T-helper 1 cell (primary cell): ENCODE measurements around the gene DNM1L.
A peak's percentile ranks its signal among the peaks of the same experiment; 100 is the strongest.
"Not testable (repeated sequence)": the region's sequence is repeated elsewhere in the genome, so short reads cannot be mapped to it uniquely, and the experiment has no call there.

Source experiments
- DNase-seq, 5 donors: peaks; one replicate each; pipeline ENCODE4 v3.0.0-alpha.2; 2012 to 2020

Gene DNM1L

DNA sequence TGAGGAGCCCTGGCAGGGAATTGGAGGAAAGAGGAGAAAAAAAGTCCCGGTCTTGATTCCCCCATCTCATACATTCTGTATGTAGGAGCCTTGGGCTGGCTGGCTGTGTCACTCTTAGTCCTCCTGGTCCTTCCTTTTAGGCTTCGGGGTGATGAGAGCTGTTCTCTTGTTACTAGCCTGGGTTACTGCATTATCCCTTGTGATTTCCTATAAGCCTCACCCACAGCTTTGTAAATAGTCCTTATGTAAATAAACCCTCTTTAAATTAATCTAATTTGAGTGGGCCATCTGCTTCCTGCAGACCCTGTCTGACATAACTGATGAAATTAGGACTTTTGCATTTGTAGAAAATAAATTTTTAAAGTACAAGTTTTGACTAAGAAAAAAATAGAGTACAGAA, 19.2 kb downstream of the DNM1L start:
- DNase-seq: no peak

- DNase-seq: not testable (repeated sequence)
These were observed 20.3 kb downstream of the DNM1L start for GRCh38 chr12:32699437-32699836.

- no peak for DNase-seq
These were observed 23.4 kb downstream of the DNM1L start for GRCh38 chr12:32702473-32702872.

- no peak for DNase-seq
These were observed 23.8 kb downstream of the DNM1L start for GRCh38 chr12:32702946-32703345.

DNA sequence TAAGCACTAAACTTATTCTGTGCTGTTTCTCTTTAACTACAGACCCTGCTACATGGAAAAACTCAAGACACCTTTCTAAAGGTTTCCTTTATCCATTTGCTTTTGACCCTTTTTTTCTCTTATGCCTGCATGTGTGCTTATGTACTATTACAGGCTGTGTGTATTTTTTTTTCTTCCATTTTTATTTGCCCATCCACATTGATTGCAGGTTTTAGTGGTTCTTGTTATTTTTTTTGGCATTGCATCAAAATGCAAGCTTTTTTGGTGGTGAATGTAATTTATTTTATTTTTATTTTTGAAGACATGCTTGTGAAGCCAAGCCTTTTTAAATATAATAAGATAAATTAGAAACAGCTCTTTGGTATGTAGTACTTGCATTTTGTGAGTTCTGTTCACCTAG, 26.7 kb downstream of the DNM1L start:
- no peak for DNase-seq

GRCh38 chr12:32706335-32707024, 27.4 kb downstream of the DNM1L start:
- DNase-seq: no peak

GRCh38 chr12:32708926-32709325, 29.8 kb downstream of the DNM1L start:
- no peak for DNase-seq

DNA sequence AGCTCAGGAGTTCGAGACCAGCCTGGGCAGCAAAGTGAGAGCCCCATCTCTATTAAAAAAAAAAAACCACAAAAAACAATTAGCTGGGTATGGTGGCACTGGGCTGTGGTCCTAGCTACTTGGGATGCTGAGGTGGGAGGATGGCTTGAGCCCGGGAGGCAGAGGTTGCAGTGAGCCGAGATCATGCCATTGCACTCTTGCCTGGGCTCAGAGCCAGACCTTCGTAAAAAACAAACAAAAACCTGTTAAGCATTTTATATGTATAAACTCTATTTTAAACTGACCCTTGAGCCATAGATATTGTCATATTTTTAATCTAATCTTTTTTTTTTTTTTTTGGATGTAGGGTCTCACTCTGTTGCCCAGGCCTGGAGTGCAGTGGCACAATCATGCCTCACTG, 35.7 kb downstream of the DNM1L start:
- no peak for DNase-seq

DNA sequence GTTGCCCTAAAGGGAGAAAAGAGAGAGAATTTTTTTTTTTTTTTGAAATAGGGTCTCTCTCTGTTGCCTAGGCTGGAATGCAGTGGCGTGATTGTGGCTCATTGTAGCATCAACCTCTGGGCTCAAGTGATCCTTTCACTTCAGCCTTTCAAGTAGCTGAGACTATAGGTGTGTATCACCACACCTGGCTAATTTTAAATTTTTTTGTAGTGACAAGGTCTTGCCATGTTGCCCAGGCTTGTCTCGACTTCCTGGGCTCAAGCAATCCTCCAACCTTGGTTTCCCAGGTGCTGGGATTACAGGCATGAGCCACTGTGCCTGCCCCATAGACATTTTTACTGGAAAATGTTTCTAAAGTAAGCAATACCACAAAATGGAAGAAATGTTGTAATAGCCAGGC, 39.8 kb downstream of the DNM1L start:
- DNase-seq: no peak

DNA sequence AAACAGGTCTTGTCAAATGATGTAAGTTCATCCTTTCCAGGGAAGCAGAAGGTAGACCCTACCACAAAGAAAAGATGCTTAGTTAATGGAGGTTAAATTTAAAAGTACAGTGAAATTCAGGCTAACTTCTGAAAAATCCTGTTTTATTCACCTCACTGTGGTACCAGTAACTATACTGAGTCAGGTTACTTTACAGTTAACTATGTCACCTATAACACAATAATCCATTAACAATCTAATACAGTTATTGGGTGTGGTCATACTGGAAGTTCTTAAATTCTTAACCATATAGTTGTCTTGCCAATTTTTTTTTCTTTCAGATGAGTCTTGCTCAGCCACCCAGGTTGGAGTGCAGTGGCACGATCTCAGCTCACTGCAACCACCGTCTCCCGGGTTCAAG, 46.2 kb downstream of the DNM1L start:
- DNase-seq: not testable (repeated sequence)

GRCh38 chr12:32726286-32726685, 47.2 kb downstream of the DNM1L start:
- DNase-seq: no peak

DNA sequence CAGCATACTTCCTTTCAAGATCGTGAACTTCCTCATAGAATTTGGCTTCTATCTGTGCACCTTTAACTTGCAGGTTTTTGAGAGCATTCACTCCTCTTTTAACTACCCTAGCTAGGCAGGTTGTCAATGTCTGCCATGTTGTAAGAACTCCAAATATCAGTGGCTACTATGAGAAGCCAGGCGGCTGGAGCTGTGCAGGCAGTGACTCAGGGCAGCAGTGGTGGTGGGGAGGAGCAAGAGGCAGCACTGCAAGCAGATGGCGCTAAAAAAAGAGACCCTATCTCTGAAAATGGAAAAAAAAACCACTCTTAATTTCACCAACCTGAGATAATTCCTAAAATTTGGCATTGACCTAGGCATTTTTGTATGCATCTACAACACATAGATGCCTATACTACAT, 48.1 kb downstream of the DNM1L start:
- DNase-seq: no peak

- no peak for DNase-seq
These were observed 55.9 kb downstream of the DNM1L start for GRCh38 chr12:32734952-32735351.

GRCh38 chr12:32736445-32736844, 57.3 kb downstream of the DNM1L start:
- DNase-seq: no peak

GRCh38 chr12:32737715-32738114, 58.6 kb downstream of the DNM1L start:
- no peak for DNase-seq

GRCh38 chr12:32739279-32739678, 60.2 kb downstream of the DNM1L start:
- DNase-seq: no peak

DNA sequence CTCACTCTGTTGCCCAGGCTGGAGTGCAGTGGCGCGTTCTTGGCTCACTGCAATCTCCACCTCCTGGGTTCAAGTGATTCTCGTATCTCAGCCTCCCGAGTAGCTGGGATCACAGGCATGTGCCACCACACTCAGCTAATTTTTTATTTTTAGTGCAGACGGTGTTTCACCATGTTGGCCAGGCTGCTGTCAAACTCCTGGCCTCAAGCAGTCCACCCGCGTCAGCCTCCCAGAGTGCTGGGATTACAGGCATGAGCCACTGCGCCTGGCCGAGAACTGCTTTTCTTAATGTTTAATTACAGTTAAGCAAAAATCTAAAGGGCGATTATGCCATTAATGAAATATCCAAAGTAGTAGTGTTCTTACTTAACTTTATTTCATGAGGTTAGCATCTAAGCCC, 63.0 kb downstream of the DNM1L start:
- DNase-seq: no peak

DNA sequence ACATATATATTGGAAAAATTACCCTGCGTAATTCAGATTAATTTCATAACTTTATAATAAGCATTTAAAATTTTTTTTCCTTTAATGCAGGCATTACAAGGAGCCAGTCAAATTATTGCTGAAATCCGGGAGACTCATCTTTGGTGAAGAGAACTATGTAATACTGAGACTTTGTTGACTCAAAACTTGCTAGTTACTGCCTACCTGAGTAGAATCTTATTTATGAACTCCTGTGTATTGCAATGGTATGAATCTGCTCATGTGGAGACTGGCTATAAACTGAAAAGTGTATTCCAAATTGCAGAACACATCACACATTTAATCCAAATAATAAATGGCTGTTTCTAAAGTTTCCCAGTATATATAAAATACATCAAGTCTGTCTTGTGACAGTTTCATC, 64.2 kb downstream of the DNM1L start:
- DNase-seq: no peak

- DNase-seq: no peak
These were observed 74.5 kb downstream of the DNM1L start for GRCh38 chr12:32753605-32754004.

DNA sequence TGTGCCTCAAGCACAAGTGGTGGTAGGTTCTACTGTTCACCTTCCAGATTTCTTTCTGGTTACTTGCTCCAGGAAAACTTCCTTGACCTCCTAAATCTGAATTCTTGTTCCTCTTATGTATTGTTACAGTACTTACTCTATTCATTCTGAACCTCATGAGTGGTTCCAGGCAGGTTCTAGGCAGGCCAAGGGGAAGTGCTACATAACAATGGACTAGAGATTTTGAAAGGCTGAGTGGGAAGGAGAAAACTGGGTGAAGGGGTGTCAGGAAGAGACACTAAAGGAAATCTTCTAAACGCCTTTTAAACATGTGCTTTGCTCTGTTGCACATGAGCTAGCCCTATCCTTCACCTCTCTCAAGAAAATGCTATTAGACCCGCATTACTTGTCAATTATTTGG, 75.0 kb downstream of the DNM1L start:
- no peak for DNase-seq

- DNase-seq: peak; percentile 37 to 81 (median 46)
These were observed 76.1 kb downstream of the DNM1L start for GRCh38 chr12:32755051-32755653.

DNA sequence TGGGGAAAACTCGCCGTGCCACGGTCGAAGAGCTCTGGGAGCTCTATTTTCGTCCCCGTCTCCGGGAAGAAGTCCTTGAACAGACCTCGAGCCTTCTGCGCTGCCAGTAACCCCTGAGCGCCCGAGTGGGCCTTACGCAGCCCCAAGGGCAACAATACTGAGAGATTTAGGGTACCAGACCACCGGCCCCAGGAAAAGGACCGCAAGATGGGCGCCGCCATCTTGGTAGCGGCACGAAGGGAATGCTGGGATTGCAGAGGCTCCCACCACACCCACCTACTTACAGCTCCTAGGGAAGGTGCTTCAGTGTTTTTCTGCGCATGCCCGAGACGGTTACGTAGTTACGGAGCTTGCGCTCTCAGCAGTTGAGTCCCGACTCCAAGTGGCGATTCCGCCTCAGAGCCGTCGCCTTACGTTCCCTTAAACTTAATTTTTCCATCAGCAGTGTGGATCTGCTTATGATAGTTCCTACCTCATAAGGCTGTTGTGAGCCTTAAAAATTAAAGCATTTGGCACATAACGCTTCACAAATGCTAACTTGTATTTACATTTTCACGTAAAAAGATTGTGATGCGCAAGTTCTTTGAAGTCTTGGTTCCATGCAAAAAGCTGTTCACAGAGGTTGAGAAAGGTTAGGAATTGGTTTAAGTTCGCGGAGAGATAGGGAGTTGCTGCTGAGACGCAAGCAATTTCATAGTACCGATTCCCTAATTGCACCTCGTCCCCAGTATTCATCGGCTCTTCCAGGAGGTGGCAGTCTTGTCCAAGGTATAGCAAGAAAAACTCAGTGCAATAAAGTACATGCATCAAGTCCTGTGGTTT, 76.8 kb downstream of the DNM1L start, which contains the start of gene YARS2:
TSS of gene YARS2 (minus strand) at position 244 of the 822 bp plus-strand sequence. CDS start at position 221, 23 bp downstream.
- DNase-seq: peak; percentile 78 to 94 (median 82)

- DNase-seq: no peak
These were observed 77.5 kb downstream of the DNM1L start for GRCh38 chr12:32756476-32757066.
